Upper lobe of right lung (tissue), 1 donor: ENCODE results near the gene GNA14. TPM values are rescaled to one million over a fixed set of nuclear protein-coding genes. Genes with fewer than 3 reads are reported as not detected.

Experiments
- ATAC-seq: fragments of 200-7000 bp; cut with Tn5 transposase; one replicate; pipeline ENCODE4 v1.9.1; 2020; ENCODE audit warnings: mild to moderate bottlenecking, moderate library complexity
- DNase-seq: peaks from one replicate; pipeline ENCODE4 v3.0.0-alpha.2; 2020
- H3K27ac ChIP-seq: fragments of 200-600 bp; one replicate; pipeline ENCODE4 v1.8.0; 2022
- H3K27me3 ChIP-seq: fragments of 200-600 bp; one replicate; pipeline ENCODE4 v1.8.0; 2022; ENCODE audit warnings: mild to moderate bottlenecking
- H3K36me3 ChIP-seq: fragments of 200-600 bp; one replicate; pipeline ENCODE4 v1.8.0; 2022
- H3K4me1 ChIP-seq: fragments of 200-600 bp; one replicate; pipeline ENCODE4 v1.8.0; 2022
- H3K4me3 ChIP-seq: fragments of 200-600 bp; one replicate; pipeline ENCODE4 v1.8.0; 2022; ENCODE audit warnings: mild to moderate bottlenecking
- H3K9me3 ChIP-seq: fragments of 200-600 bp; one replicate; pipeline ENCODE4 v1.8.0; 2022
- intact Hi-C: fragments of 100-400 bp; cut with DNase I; formaldehyde crosslinking; loops from one replicate; pipeline ENCODE4 v1.11.0; 2022
- total RNA-seq: library from RNA; stranded (reverse); fragmentation: NEBNext Ultra II Directional; extraction: Animal tissue kit (Norgen Biotek cat#: 25700); gene quantifications from one replicate; pipeline ENCODE4 v1.2.1, GENCODE V29; 2021
- TF ChIP-seq, protein P1 (sequence below): fragments of 200-600 bp; IDR thresholded peaks from one replicate; pipeline ENCODE4 v1.8.0; 2022; ENCODE audit warnings: antibody characterized with exemption
- donor health status: DM: no; HTN: yes; CAD: no; lungs with severe emphysema.

GNA14 gene
- total RNA-seq, 1 donor from 2014 or later, result 15.7 TPM

DNA sequence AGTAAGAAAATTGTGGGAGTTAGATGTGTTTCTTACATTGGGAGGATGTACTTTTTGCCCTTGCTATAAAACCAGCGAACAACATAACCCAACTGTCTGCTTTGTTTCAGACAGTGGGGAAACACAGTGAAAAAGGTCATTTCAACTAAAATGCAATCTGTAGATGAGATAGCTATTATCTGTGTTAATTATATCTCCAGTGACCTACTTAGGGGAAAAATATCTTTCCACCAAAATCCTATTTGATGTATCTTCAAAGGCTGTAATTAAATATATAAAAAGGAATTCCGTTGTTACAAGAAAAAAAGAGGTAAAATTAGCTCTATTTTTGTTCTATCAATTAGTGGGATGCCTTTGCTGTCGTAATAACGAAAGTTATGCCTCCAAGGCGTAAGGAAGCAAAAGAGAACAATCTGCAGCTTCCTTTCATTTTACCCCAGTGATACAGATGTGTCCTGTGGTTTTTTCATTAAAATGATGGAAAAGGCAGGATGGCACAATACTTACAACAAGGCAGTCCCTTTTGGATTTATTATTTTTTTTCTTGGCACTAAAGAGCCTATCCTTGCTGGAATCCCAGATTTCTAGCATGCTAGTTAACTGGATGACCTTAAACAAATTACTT is 100.9 kb downstream of the GNA14 start:
- Histone ChIP-seq H3K36me3 (no peaks in the 10 kb centered on the region), H3K27ac (no peak overlapping the region), H3K4me1 (no peaks in the 10 kb centered on the region), H3K27me3 (no peaks in the 10 kb centered on the region), H3K9me3 (no peaks in the 10 kb centered on the region), H3K4me3 (no peak overlapping the region)
- intact Hi-C loops, result no loop called here
- TF ChIP-seq, protein P1, sequence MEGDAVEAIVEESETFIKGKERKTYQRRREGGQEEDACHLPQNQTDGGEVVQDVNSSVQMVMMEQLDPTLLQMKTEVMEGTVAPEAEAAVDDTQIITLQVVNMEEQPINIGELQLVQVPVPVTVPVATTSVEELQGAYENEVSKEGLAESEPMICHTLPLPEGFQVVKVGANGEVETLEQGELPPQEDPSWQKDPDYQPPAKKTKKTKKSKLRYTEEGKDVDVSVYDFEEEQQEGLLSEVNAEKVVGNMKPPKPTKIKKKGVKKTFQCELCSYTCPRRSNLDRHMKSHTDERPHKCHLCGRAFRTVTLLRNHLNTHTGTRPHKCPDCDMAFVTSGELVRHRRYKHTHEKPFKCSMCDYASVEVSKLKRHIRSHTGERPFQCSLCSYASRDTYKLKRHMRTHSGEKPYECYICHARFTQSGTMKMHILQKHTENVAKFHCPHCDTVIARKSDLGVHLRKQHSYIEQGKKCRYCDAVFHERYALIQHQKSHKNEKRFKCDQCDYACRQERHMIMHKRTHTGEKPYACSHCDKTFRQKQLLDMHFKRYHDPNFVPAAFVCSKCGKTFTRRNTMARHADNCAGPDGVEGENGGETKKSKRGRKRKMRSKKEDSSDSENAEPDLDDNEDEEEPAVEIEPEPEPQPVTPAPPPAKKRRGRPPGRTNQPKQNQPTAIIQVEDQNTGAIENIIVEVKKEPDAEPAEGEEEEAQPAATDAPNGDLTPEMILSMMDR, result no peak
- DNase-seq (no peak), ATAC-seq (no peak)

GRCh38 chr9:77546376-77546950 is 101.7 kb downstream of the GNA14 start:
- ATAC-seq (no peak), DNase-seq (no peak)
- no peak overlapping the region for H3K4me3 ChIP-seq
- intact Hi-C loops, result no loop called here
- TF ChIP-seq, protein P1, result no peak
- no peaks in the 10 kb centered on the region for H3K9me3 ChIP-seq
- H3K27me3 ChIP-seq, result no peaks in the 10 kb centered on the region
- H3K36me3 ChIP-seq, result no peaks in the 10 kb centered on the region
- no peaks in the 10 kb centered on the region for H3K4me1 ChIP-seq
- H3K27ac ChIP-seq, result no peak overlapping the region

DNA sequence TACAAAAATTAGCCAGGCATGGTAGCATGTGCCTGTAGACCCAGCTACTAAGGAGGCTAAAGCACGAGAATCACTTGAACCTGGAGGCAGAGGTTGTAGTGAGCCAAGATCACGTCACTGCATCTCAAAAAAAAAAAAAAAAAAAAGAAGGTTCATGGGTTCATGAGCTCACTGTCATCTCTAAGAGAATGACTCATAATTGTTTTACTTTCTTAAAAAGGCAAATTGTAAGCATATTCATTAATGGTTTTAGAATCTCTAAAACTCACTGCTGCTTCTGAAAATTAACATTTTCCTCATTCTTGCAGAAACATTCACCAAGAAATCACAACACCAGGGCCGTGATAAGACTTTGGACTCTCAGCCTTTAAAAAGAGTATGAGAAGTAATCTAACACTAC is 103.6 kb downstream of the GNA14 start:
- H3K27ac ChIP-seq, result no peak overlapping the region
- H3K4me1 ChIP-seq, result no peaks in the 10 kb centered on the region
- no peaks in the 10 kb centered on the region for H3K9me3 ChIP-seq
- no peak for DNase-seq
- no peak overlapping the region for H3K4me3 ChIP-seq
- TF ChIP-seq, protein P1, result no peak
- no peak for ATAC-seq
- H3K36me3 ChIP-seq, result no peaks in the 10 kb centered on the region
- intact Hi-C loops, result no loop called here
- H3K27me3 ChIP-seq, result no peaks in the 10 kb centered on the region

DNA sequence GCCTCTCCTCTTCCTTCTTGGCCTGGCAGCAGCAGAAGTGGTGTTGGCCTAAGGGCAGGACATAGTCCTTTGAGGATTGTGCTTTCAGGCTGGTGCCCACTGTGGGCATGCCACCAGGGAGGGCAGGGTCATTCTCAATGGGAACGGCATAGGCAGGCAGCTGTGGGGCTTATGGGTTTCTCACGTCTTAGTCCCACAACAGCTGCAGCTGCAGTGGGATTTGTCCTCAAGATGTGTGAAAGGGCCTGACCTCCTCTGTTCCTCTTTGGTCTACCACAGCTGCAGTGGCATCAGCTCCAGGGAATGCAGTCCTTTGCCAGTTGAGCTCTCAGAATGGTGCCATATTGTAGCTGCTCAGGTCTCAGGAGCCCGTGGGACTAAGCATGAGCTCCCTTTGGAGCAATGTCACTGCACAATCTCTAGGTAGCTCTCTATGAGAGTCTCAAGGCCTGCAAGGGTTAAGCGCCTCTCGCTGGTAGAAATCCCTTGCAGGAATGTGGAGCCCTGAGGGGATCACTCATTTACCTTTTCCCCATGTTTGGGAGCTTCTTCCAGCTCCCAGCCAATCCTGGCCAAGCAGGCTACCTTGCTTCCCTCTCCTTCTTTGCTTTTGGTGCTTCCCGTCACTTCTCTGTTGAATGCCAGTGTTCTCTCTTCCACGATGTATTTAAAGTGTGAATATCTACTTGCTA is 104.8 kb downstream of the GNA14 start:
- TF ChIP-seq, protein P1, result no peak
- ATAC-seq (no peak), DNase-seq (no peak)
- Histone ChIP-seq H3K4me3 (no peak overlapping the region), H3K36me3 (no peaks in the 10 kb centered on the region), H3K27ac (no peak overlapping the region), H3K4me1 (no peaks in the 10 kb centered on the region), H3K9me3 (no peaks in the 10 kb centered on the region), H3K27me3 (no peaks in the 10 kb centered on the region)
- intact Hi-C loops, result no loop called here

GRCh38 chr9:77541600-77541999 is 106.5 kb downstream of the GNA14 start:
- H3K9me3 ChIP-seq, result no peaks in the 10 kb centered on the region
- H3K27me3 ChIP-seq, result no peaks in the 10 kb centered on the region
- no peak overlapping the region for H3K27ac ChIP-seq
- ATAC-seq (no peak), DNase-seq (no peak)
- no peaks in the 10 kb centered on the region for H3K4me1 ChIP-seq
- TF ChIP-seq, protein P1, result no peak
- H3K4me3 ChIP-seq, result no peak overlapping the region
- intact Hi-C loops, result no loop called here
- no peaks in the 10 kb centered on the region for H3K36me3 ChIP-seq
